Islet precursor cell (in vitro differentiated cells): ENCODE data around the gene BPIFB3.

Experiments used
- DNase-seq: peaks from one replicate; pipeline ENCODE4 v3.0.0-alpha.2; 2018

Gene BPIFB3

DNA sequence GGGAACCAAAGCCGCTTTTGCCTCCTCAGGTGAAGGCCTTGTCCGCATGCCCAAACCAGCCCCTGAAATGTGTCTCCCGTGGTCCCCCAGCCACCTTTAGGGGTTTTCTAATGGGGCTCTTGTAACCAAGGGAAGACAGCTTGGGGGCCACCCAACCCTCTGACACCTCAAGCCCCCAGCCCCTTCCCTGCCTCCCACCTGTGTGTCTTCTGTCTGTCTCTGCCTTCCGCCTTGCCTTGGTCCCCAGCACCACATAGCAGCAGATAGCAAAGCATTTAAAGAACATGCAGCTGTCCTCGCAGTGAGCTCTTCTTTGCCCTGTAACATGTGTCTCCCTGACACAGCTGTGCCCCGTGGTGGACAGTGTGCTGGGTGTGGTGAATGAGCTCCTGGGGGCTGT, 9.6 kb downstream of the BPIFB3 start:
- DNase-seq: no peak

DNA sequence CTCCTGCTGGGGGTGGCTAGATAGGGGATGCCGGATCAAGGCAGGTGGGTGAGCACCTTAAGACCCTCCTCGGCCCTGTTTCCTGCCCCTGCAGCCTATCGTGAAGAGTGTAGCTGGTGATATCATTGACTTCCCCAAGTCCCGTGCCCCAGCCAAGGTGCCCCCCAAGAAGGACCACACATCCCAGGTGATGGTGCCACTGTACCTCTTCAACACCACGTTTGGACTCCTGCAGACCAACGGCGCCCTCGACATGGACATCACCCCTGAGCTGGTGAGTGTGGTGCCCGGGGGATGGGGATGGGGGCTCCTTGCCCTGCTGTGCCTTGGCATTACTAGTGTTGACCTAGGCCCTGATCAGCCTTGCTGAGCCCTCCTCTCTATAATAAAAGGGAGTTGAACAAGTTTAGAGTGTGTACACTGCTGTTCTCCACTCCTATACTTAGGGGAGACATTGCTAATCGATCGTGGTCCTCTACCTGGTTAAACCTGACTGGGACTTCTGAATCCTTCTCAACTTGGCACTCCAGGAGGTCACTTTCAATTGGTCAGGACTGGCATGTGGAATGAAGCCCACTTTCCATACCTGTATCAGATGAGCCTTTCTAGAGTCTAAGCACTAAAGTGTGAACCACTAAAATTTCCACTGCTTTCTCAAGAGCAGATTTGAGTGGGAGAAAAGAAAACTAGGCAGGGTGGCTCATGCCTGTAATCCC, 11.0 kb downstream of the BPIFB3 start:
- DNase-seq: no peak

DNA sequence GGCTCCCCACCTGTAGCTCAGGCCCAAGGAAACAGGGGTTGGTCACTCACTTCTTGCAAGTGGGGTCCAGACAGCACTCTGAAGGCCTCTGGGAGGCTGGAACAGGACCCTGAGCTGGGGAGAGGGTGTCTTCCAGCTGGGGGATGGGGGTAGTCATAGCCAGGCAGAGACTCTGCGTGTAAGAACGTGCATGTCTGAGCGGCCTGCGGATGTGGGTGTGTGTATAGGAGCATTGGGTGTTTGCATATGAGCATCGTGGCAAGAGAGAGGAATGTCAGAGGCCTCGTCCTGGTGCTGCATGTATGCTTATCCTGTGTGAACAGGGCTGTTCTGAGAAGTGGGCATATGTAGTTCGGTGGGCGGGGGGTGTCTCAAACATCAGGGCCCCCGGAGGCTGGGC, 12.1 kb downstream of the BPIFB3 start:
- DNase-seq: no peak

DNA sequence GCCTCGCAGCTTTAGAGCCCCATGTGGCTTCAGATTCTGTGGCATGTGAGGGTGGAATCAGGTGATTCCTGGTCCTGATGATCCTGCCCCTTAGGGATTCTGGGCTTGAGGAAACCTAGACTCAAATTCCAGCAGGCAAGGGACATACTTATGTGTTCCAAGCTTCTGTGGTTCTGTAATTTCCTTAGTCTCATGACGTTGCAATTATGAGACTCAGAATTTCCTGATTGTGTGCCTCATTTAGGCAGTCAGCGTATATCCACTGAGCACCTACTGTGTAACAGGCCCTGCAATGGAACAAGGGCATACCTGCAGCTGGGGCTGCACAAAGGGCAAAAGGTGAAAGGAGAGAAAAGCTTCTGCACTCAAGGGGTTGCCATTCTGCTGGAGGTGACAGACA, 14.1 kb downstream of the BPIFB3 start:
- DNase-seq: no peak

DNA sequence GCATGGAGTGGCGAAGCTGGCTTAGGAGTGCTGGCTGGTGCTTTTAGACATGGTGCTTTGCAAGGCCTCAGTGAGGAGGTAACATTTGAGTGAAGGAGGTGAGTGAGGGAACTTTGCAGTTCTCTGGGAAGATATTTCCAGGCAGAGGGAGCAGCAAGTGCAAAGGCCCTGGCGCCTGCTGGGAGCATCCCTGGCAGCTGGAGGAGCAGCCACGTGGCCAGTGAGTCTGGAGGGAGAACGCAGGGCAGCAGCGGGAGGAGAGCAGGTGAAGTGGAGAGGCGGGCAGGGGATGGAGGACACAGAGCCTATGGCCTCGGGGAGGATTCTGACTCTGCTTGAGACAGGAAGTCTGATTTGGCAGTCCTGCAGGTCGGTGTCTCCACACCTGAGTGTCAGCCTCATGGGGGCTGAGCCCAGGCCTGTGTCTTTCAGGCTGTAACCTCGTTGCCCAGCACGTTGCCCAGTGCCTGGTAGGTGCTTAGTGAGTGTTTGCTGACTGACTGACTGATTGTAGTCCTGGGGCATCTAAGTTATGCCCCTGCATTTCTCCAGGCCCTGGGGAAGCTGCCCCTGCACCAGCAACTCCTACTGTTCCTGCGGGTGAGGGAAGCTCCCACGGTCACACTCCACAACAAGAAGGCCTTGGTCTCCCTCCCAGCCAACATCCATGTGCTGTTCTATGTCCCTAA, 14.7 kb downstream of the BPIFB3 start:
- DNase-seq: no peak

DNA sequence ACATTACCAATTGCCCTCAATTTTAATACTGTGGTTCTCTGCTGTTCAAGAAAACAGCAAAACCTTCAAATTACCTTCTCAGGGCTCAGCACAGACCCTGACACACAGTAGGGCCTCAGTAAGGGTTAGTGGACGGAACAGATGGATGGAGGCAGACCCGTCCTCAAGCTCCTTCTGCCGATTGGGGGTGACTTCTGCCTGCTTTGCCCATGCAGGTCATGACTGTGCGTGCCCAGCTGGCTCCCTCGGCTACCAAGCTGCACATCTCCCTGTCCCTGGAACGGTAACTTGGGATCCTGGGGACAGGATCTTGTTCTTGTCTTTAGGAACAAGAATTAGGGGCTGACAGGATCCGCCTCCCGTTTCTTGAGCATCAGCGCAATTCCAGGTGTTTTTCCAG, 16.0 kb downstream of the BPIFB3 start:
- no peak for DNase-seq

DNA sequence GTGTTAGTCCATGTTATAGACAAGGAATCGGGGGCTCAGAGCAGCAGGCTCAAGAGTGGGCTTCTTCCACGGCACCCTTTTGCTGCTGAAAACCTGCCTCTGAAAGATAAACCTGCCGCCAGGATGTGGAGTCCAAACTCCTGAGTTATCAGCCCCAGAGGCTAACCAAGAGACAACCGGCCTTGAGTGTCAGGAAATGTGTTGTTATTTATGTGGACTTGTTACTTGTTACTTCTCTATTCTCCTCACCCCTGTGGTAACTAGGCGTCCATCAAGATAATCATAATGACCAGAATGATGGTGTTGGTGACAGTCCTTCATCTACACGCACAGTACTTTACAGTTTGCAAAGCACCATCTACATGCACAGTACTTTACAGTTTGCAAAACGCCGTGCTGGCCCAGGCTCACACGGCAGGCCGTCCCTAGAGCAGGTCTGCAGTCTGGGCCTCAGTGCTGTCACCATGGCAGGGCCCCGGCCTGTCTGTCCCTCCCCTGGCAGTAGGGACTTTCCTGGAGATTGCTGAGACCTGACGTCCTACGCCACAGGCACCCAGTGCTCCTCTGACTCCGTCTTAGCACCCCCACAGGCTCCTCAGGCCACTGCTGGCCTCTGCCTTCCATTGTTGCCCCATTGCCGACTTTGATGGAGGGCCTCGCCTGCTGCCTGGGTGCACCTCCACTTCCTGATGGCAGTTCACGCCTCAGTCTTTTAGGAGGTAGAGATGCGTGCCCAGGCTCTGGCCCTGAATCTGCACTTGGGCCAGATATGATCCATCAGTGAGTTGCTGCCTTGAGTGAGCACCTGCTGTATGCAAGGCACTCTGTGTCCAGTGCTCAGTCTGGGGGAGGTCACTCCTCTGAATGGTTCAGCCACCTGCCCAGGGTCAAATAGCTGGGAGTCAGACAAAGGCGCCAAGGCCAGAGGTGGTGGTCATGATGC, 16.7 kb downstream of the BPIFB3 start:
- no peak for DNase-seq

DNA sequence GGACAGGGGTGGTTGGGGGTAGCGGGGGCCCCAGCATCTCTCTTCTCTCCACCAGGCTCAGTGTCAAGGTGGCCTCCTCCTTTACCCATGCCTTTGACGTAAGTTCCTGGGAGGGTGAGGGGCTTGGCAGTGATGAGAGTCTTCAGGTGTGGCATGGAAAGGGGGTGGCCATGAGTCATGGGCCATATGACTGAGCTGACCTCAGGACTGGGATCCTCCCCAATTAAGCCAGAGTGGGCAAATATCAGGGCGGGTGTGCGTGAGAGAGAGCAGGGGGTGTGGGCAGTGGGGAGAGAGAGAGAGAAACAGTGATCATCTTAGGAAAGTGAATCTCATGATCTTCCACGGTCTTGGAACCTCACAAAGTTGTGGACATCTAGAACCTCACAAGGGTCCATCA, 17.5 kb downstream of the BPIFB3 start:
- no peak for DNase-seq

DNA sequence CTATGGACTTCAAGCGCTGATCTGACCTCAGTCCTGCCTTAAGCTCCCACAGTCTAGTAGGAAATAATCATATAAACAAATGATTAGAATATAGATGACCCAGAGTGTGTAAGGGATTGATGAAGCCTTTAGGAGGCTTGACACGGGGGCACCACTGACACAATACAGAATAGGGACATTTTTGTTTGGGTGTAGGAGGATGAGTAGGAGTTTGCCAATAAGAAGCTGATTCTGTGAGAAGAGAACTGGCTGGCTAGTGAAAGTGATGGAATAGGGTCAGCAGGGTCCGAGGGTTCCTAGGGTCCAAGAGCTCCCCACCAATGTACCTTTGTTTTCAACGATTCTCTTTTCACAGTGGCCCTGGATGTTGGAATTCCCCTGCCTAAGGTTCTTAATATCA, 18.7 kb downstream of the BPIFB3 start:
- no peak for DNase-seq

DNA sequence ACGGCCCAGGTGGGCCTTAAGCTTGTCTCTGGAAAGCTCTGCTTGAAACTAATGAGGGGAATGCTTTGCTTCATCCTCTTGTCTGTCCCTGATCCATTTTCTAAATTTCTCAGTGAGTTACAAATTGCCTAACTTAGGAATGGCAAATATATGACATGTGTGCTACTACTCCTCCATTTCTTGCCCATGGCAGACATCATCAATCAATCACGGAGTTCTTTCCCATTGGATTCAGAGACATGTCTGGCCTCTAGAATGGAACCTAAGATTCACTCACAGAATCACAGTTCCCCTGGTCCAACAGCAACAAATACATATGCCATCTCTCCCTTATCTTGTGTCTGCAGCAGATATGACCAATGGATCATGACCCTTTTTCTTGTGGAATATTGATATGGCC, 19.1 kb downstream of the BPIFB3 start:
- DNase-seq: no peak

DNA sequence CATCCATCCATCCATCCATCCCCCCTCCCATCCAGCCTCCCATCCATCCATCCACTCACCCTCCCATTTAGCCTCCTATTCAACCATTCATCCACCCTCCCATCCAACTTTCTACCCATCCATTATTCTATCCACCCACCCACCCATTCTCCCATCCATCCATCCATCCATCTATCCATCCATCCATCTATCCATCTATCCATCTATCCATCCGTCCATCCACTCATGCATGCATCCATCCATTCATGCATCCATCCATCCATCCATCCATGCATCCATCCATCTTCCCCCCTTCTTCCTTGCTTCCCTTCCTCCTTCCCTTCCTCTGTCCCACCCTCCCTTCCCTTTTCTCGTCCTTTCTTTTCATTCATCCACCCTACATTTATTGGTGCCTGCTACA, 21.0 kb downstream of the BPIFB3 start:
- no peak for DNase-seq

DNA sequence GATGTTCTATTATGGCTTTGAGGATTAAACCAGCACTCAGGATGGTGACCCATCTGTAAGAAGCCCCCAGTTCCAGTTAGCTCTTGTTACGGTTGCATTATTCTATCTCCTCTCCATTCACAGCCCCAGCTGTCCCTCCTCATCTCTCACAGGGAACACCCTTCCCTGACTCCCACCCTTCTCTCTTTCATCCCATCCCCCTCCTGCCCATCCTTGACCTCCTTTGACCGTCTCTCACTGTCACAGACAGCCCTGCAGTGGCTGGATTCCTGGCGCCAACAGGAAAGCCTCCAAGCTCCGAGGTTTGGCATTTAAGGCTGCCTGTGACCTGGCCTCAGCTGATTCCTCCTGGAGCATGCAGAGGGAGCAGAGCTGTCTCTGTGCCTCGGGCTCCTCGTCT, 21.6 kb downstream of the BPIFB3 start:
- peak; percentile 83 for DNase-seq

DNA sequence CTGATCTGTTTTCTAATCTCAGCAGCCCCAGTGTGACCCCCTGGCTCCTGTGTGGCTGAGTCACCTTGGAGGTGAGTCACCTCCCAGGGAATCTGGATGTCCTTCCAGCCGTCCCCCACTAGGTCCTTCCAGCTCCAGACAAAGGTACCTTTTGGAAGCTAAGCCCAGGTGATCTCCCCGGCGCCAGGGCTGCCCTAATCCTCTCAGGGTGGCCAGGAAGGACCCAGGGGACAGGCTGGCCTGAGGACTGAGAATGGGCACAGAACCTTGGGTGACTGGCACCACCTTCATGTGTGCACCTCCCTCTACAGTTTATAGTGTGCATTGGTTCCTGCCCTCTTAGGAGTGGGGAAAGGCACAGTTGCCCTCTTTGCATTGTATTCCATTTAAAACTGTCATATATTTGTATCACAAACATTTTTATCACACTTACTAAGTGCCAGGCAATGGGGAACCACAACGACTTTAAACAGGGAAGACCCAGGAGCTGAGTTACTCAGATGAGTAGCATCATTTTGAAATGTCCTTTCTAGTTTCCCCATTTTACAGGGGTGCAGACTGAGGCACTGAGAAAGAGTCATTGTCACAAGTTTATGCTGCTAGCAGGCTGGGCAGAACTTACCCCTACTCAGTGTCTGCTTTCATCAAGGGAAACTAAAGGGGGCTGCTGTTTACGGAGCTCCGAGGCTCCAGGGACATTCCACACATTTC, 23.1 kb downstream of the BPIFB3 start:
- DNase-seq: peak; percentile 95

DNA sequence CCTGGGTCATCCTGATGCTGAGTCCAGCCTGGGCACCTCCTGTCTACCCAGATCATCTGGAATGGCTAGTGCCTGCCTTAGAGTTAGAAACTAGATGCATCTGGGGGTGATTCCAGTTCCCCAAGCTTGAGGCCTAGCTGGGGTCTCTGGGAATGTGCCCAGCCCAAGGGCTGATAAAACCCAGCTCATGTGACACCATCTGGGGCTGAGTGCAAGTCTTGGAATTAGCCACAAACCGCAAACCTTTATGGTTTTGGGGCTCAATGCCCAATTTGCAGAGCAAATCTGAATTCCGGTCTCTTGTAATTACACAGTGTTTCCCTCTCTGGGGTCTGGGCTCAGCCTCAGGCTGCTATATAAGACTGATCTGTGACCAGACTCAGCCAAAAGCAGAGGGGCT, 25.6 kb downstream of the BPIFB3 start, which contains the start of gene BPIFB4:
TSS of gene BPIFB4 (plus strand) at position 385 of the 400 bp plus-strand sequence. CDS start 1,884 bp downstream, outside the sequence.
- DNase-seq: no peak

DNA sequence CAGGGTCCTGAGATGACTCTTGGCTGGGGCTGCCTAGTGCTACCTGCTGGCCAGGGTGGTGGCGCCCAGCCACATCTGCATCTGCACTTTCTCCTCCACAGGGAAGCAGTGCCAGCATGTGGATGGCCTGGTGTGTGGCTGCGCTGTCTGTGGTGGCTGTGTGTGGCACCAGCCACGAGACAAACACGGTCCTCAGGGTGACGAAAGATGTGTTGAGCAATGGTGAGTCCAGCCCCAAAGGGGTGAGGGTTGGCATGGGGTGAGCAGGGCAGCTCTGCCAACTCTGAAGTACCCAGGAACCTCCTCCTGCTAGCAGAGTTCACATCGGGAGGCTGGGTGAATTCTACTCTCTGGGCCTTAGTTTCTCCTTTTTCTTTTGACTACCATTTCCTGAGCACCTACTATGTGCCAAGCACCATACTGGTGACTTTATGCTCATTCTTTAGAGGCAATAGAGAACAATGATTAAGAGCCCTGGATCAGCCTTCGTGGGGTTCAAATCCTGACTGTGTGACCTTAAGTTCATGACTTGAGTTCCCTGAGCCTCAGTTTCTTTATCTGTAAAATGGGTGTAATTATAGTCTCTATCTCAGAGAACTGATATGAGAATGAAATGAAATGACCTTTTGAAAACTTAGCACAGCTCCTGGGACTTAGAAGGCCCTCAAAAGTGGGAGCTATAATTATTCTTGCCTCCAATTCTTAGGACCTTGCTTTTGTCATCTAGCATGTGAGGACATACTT, 27.9 kb downstream of the BPIFB3 start:
- no peak for DNase-seq

DNA sequence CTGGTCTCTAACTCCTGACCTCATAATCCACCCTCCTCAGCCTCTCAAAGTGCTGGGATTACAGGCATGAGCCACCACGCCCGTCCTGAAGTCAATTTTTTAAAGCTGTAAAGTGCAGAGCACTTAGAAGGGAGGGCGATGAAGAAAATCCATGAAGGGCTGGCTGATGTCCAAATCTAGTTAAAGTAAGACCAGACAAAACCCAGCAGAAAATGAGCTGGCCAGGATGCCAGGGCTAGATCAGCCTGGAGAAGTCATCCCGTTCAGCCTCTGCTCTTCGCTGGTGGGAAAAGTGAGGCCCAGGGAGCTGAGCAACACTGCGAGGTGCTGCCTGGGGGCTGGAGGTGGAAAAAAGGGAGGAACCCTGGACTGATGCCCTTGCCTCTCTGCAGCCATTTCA, 28.8 kb downstream of the BPIFB3 start:
- DNase-seq: no peak

DNA sequence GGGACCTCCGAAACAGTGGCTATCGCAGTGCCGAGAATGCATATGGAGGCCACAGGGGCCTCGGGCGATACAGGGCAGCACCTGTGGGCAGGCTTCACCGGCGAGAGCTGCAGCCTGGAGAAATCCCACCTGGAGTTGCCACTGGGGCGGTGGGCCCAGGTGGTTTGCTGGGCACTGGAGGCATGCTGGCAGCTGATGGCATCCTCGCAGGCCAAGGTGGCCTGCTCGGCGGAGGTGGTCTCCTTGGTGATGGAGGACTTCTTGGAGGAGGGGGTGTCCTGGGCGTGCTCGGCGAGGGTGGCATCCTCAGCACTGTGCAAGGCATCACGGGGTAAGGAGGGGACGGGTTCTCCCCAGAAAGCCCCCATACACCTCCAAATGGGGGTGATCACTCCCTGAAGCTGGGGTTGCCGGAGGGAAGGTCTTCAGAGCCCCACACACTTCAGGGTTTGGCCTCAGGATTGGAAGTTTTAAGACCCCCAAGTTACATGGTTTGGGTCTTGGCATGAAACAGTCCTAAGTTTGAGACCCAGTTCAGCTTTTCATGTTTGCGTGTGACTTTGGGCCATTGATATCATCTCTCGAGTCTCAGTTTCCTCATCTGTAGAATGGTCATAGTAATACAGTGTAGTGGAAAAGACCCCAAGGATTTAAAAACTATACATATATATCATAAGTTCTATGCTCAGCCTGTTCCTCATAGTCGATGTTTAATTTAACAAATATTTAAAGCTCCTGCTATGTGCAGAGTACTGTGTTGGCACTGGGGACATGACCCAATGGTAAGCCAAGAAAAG, 30.0 kb downstream of the BPIFB3 start:
- DNase-seq: no peak

DNA sequence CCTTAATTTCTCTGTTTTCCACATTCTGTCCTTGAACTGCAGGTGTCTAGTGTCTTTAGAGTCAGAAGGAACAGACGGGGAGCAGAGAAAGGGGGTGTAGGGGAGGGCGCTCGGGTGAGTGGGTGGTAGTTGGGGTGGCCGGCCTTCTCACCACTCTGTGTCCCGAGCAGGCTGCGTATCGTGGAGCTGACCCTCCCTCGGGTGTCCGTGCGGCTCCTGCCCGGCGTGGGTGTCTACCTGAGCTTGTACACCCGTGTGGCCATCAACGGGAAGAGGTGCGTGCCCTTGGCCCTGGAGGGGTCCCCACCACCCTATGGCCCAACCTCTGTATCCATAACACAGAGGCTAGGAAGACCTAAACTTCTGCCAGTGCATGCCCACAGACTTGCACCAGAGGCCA, 31.0 kb downstream of the BPIFB3 start:
- no peak for DNase-seq

DNA sequence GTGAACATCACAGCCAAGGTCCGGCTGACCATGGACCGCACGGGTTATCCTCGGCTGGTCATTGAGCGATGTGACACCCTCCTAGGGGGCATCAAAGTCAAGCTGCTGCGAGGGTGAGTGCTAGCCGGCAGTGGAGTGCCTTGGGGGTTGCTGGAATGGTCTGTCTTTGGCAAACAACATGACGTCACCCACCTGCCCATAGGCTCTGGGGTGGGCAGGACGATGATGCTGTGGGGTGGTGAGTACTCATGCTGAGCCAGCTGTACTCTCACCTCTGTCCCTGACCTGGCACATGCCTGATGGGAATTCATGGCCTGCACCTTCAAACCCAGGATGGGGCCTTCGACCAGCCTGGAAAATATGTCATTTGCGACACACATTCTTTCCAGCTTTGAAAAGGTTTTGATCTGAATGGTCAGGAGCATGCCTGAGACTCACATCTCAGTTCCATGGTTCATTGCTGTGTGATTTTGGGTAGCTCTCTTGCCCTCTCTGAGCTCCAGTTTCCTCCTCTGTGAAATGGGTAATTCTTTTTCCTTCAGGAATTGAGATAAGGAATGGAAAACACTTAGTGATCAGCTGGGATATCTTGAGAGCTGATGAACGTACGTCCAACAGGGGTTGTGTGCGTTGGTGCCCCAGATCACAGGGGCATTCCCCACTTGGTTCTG, 32.5 kb downstream of the BPIFB3 start:
- DNase-seq: no peak

DNA sequence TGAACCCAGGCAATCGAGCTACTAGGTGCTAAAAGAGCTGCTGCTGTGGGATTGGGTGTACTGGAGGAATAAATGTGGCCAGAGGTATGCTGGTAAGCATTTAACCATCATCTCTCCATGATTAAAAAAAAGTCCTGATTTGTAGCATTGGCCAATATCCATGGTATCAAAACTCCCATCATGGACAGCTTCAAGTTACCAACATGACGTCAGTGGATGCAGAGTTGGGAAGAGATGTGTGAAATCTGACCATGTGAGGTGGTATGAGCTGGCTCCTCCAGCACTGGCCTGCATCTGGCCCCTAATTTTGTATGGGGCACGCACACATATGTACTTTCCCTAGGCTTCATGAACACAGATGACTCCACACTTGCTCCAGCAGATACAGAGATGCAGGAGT, 37.4 kb downstream of the BPIFB3 start:
- DNase-seq: no peak

DNA sequence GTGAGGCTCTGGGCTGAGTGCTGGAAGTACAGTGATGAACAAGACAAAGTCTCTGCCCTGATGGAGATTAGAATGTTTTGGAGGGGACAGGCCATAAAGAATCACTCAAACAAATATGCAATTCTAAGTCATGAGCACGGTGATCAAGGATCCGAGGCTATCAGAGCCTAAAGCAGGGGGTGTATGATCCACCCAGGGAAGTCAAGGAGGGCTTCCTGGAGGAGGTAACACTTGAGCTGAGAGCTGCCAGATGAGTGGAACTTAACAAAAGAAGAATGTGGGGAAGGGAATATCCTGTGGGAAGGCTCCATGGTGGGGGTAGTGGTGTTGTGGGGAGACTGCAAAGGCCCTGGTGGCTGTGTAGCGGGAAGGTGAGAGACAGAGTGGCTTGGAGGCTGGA, 38.0 kb downstream of the BPIFB3 start:
- DNase-seq: no peak
